ENCODE results near the gene EGFLAM.

EGFLAM gene

GRCh38 chr5:38452201-38452600 lies 193.8 kb downstream of the EGFLAM start:
- DNase-seq, result no peak

GRCh38 chr5:38453506-38453905 lies 195.1 kb downstream of the EGFLAM start:
- no peak for DNase-seq

GRCh38 chr5:38453921-38454320 lies 195.6 kb downstream of the EGFLAM start:
- no peak for DNase-seq

GRCh38 chr5:38455796-38456330 lies 197.5 kb downstream of the EGFLAM start:
- DNase-seq, result no peak

- DNase-seq, result no peak
These were observed 198.5 kb downstream of the EGFLAM start for GRCh38 chr5:38456657-38457399.

GRCh38 chr5:38458174-38458573 lies 199.8 kb downstream of the EGFLAM start:
- DNase-seq, result no peak

- no peak for DNase-seq
These were observed 204.7 kb downstream of the EGFLAM start for GRCh38 chr5:38462976-38463633.

- no peak for DNase-seq
These were observed 205.5 kb downstream of the EGFLAM start for GRCh38 chr5:38463634-38464521.

- no peak for DNase-seq
These were observed 206.7 kb downstream of the EGFLAM start for GRCh38 chr5:38465061-38465460.

- DNase-seq, result no peak
These were observed 207.5 kb downstream of the EGFLAM start for GRCh38 chr5:38465702-38466423.

GRCh38 chr5:38466424-38467189 lies 208.2 kb downstream of the EGFLAM start:
- DNase-seq, result no peak

- no peak for DNase-seq
These were observed 209.1 kb downstream of the EGFLAM start for GRCh38 chr5:38467353-38468040.

- no peak for DNase-seq
These were observed 209.9 kb downstream of the EGFLAM start for GRCh38 chr5:38468202-38468673.

GRCh38 chr5:38468978-38469706 lies 210.8 kb downstream of the EGFLAM start:
- DNase-seq, result no peak

- no peak for DNase-seq
These were observed 211.4 kb downstream of the EGFLAM start for GRCh38 chr5:38469707-38470267.

- no peak for DNase-seq
These were observed 213.3 kb downstream of the EGFLAM start for GRCh38 chr5:38471709-38472108.

- no peak for DNase-seq
These were observed 214.2 kb downstream of the EGFLAM start for GRCh38 chr5:38472541-38472940.

GRCh38 chr5:38473008-38473407 lies 214.6 kb downstream of the EGFLAM start:
- DNase-seq, result no peak

- no peak for DNase-seq
These were observed 219.8 kb downstream of the EGFLAM start for GRCh38 chr5:38478166-38478565.

- DNase-seq, result no peak
These were observed 220.5 kb downstream of the EGFLAM start for GRCh38 chr5:38478878-38479277.
